Activated naive CD4-positive, alpha-beta T cell treated with anti-CD3 and anti-CD28 coated beads, Interleukin-2, amount 10 ng/mL, durations not matched to agents 7 days and 5 days (primary cell): Measurements from ENCODE around the gene SHROOM1.

Source experiments
- CTCF ChIA-PET: fragments of 350-600 bp; sonication (Branson Sonifier 250); formaldehyde crosslinking; loops from one replicate; lab custom pipeline; 2021; ENCODE audit warnings: antibody characterized with exemption; lab: Charles Lee
- DNase-seq: peaks from one replicate; pipeline ENCODE4 v3.0.0-alpha.2; 2020
- H3K27ac Mint-ChIP-seq: one replicate; pipeline ENCODE4 v1.8.0; 2021; ENCODE audit warnings: mild to moderate bottlenecking, moderate library complexity, mixed read lengths
- H3K27me3 Mint-ChIP-seq: one replicate; pipeline ENCODE4 v1.8.0; 2021; ENCODE audit warnings: mild to moderate bottlenecking, mixed read lengths
- H3K36me3 Mint-ChIP-seq: one replicate; pipeline ENCODE4 v1.8.0; 2021; ENCODE audit warnings: mixed read lengths
- H3K4me1 Mint-ChIP-seq: one replicate; pipeline ENCODE4 v1.8.0; 2021; ENCODE audit warnings: mixed read lengths
- H3K4me3 Mint-ChIP-seq: one replicate; pipeline ENCODE4 v1.8.0; 2021; ENCODE audit warnings: mild to moderate bottlenecking, moderate library complexity, mixed read lengths
- H3K9me3 Mint-ChIP-seq: one replicate; pipeline ENCODE4 v1.8.0; 2021; ENCODE audit warnings: mixed read lengths

The SHROOM1 gene

GRCh38 chr5:132772291-132773070 lies 58.0 kb downstream of the SHROOM1 start:
- peaks cover 4% of the 10 kb centered on the region for H3K4me1 Mint-ChIP-seq
- H3K27ac Mint-ChIP-seq, result no peak overlapping the region
- H3K36me3 Mint-ChIP-seq, result no peaks in the 10 kb centered on the region
- CTCF ChIA-PET, result interaction anchor here (1.8 kb wide), 1 partner anchor 18 kb away, joined by 7 read pairs; no protein-coding TSS in a partner anchor
- H3K9me3 Mint-ChIP-seq, result no peaks in the 10 kb centered on the region
- peaks cover 53% of the 10 kb centered on the region for H3K27me3 Mint-ChIP-seq
- DNase-seq, result no peak
- H3K4me3 Mint-ChIP-seq, result no peak overlapping the region
